Measurements from ENCODE around the gene TRIM2.

DNA sequence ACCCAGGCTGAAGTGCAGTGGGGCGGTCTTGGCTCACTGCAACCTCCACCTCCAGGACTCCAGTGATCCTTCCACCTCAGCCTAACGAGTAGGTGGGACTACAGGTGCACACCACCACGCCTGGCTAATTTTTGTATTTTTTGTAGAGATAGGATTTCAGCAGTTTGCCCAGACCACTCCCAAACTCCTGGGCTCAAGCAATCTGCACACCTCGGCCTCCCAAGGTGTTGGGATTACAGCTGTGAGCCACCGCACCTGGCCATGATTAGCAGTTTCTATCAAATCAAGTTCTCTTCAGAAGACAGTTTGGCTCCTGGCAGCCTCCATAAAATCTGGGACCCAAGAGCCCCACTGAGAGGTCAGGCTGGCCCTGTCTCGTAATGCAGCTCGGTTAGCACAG is 26.4 kb upstream of the TRIM2 start:
- TF ChIP-seq, protein P1, sequence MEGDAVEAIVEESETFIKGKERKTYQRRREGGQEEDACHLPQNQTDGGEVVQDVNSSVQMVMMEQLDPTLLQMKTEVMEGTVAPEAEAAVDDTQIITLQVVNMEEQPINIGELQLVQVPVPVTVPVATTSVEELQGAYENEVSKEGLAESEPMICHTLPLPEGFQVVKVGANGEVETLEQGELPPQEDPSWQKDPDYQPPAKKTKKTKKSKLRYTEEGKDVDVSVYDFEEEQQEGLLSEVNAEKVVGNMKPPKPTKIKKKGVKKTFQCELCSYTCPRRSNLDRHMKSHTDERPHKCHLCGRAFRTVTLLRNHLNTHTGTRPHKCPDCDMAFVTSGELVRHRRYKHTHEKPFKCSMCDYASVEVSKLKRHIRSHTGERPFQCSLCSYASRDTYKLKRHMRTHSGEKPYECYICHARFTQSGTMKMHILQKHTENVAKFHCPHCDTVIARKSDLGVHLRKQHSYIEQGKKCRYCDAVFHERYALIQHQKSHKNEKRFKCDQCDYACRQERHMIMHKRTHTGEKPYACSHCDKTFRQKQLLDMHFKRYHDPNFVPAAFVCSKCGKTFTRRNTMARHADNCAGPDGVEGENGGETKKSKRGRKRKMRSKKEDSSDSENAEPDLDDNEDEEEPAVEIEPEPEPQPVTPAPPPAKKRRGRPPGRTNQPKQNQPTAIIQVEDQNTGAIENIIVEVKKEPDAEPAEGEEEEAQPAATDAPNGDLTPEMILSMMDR (IDR thresholded peaks at IDR 0.05): no peak
- TF ChIP-seq POLR2A (IDR thresholded peaks at IDR 0.05): no peak

Measured in heart left ventricle (tissue), 13 donors.